NCI-H510A treated with DMSO at 0.1 percent for 48 hours (cell line): ENCODE results near the gene SPNS1.

ENCODE experiments used
- DNase-seq: peaks from one replicate; lab custom pipeline; 2025; lab: John Stamatoyannopoulos, UW

SPNS1 gene

GRCh38 chr16:29029168-29029994, 54.8 kb downstream of the SPNS1 start:
- no peak for DNase-seq

GRCh38 chr16:29030086-29030840, 55.7 kb downstream of the SPNS1 start:
- no peak for DNase-seq
